K562 (cell line): Measurements from ENCODE around the gene NUP35. TPM values are rescaled to one million over a fixed set of nuclear protein-coding genes. Genes with fewer than 3 reads are reported as not detected.

ENCODE experiments used
- ATAC-seq: fragments of 200-7000 bp; cut with Tn5 transposase; 3 replicates; pipeline ENCODE4 v1.9.1; 2020; ENCODE audit warnings: moderate library complexity
- BruUV-seq: library from RNA; stranded (reverse); fragments of 400-500 nt; replicated peaks from 2 replicates; lab custom pipeline; 2021; lab: Mats Ljungman, UMichigan
- CTCF ChIA-PET: fragments of 300-600 bp; formaldehyde crosslinking; extraction: SDS; loops from one replicate; lab custom pipeline; 2021; ENCODE audit warnings: low intra/inter-chr PET ratio; lab: Yijun Ruan, JAX
- POLR2A ChIA-PET: fragments of 300-600, 350-650 bp; sonication (Branson Sonifier 250); formaldehyde crosslinking; extraction: SDS; loops from one replicate; lab custom pipeline; 2021; ENCODE audit warnings: antibody characterized with exemption, inconsistent platforms; lab: Yijun Ruan, JAX
- DNase-seq, 4 experiments: peaks; one replicate each; pipeline versions ENCODE4 v3.0.0 to v3.0.0-alpha.2; 2011 to 2018; ENCODE audit warnings: low spot score in 3 of 4, mixed read lengths in 3 of 4; ENCODE audit errors: extremely low read depth in 1 of 4
- FAIRE-seq: peaks from 2 replicates; lab custom pipeline; 2011; peaks lifted over from hg19 to GRCh38; lab: Jason Lieb, UNC
- H2AFZ ChIP-seq: 2 replicates; pipeline ENCODE4 v1.6.0; 2011; ENCODE audit warnings: low read depth, low read length, control low read depth, inconsistent platforms
- H3K27ac ChIP-seq: fragments of 200-600 bp; 3 replicates; pipeline ENCODE4 v1.8.0; 2011; ENCODE audit warnings: low read depth, mild to moderate bottlenecking, control low read depth, inconsistent platforms, low read length, moderate library complexity, mixed read lengths; ENCODE audit errors: extremely low read depth
- H3K27me3 ChIP-seq, 2 experiments: fragments of 300-600 bp in 1 of 2; 2 replicates in 1 of 2; 3 replicates in 1 of 2; pipeline versions ENCODE4 v1.6.0 to v1.8.0; 2011; ENCODE audit warnings: inconsistent platforms in 2 of 2, low read length in 2 of 2, mild to moderate bottlenecking in 1 of 2, mixed read lengths in 1 of 2, moderate library complexity in 1 of 2; ENCODE audit not compliant: control insufficient read depth in 2 of 2, insufficient read depth in 2 of 2
- H3K36me3 ChIP-seq: fragments of 300-600 bp; 3 replicates; pipeline ENCODE4 v1.8.0; 2011; ENCODE audit warnings: mild to moderate bottlenecking, low read length, inconsistent platforms; ENCODE audit not compliant: control insufficient read depth, insufficient read depth
- H3K4me1 ChIP-seq, 2 experiments: fragments of 200-600 bp in 1 of 2; replicated peaks in 1 of 2; 2 replicates in 1 of 2; 3 replicates in 1 of 2; pipeline versions ENCODE4 v1.5.1 to v1.8.0; 2011; ENCODE audit warnings: inconsistent platforms in 2 of 2, low read length in 2 of 2, mild to moderate bottlenecking in 1 of 2, mixed read lengths in 1 of 2, moderate library complexity in 1 of 2; ENCODE audit not compliant: control insufficient read depth in 2 of 2, insufficient read depth in 2 of 2
- H3K4me2 ChIP-seq: 2 replicates; pipeline ENCODE4 v1.6.1; 2011; ENCODE audit warnings: low read length, control low read depth, inconsistent platforms, mixed read lengths; ENCODE audit not compliant: insufficient read depth
- H3K4me3 ChIP-seq: fragments of 200-600 bp; sonication (generic), shearing (Covaris generic); 2 replicates; pipeline ENCODE4 v1.5.1; 2016; ENCODE audit warnings: control low read depth, inconsistent platforms
- H3K79me2 ChIP-seq: fragments of 200-600 bp; 3 replicates; pipeline ENCODE4 v1.8.0; 2011; ENCODE audit warnings: low read length, inconsistent platforms; ENCODE audit not compliant: control insufficient read depth, insufficient read depth
- H3K9ac ChIP-seq, 2 experiments: 2 replicates each; pipeline versions ENCODE4 v1.6.0 to v1.6.1; 2011; ENCODE audit warnings: low read depth in 2 of 2, low read length in 2 of 2, control low read depth in 1 of 2, inconsistent platforms in 1 of 2, mild to moderate bottlenecking in 1 of 2, mixed read lengths in 1 of 2; ENCODE audit not compliant: insufficient read depth in 1 of 2
- H3K9me1 ChIP-seq: one replicate; pipeline ENCODE4 v1.6.0; 2011; ENCODE audit warnings: inconsistent platforms, mild to moderate bottlenecking, low read length, moderate library complexity; ENCODE audit not compliant: control insufficient read depth, insufficient read depth
- H3K9me3 ChIP-seq: replicated peaks from 2 replicates; pipeline ENCODE4 v1.5.1; 2011; ENCODE audit warnings: low read depth, low read length, inconsistent platforms; ENCODE audit not compliant: control insufficient read depth, insufficient read depth
- H4K20me1 ChIP-seq: replicated peaks from 2 replicates; pipeline ENCODE4 v1.6.1; 2011; ENCODE audit warnings: low read length, inconsistent platforms, mixed read lengths; ENCODE audit not compliant: control insufficient read depth, insufficient read depth
- ARNT ChIP-seq, 2 experiments: fragments of 450-650 bp; IDR thresholded peaks; 2 replicates each; pipeline ENCODE4 v1.6.1; 2016; ENCODE audit warnings: mild to moderate bottlenecking in 1 of 2
- CREBBP ChIP-seq: IDR thresholded peaks from one replicate; pipeline ENCODE4 v1.6.1; 2012; ENCODE audit warnings: low read depth, mild to moderate bottlenecking, control low read depth, inconsistent platforms, low read length
- ESRRA ChIP-seq: fragments of 450-650 bp; IDR thresholded peaks from 2 replicates; pipeline ENCODE4 v1.6.1; 2014; ENCODE audit warnings: low read depth, mild to moderate bottlenecking, moderate library complexity, borderline replicate concordance
- FOXA3 ChIP-seq, 2 experiments: fragments of 450-650 bp in 1 of 2; sonication (generic) in 1 of 2; formaldehyde crosslinking; IDR thresholded peaks in 1 of 2; conservative IDR thresholded peaks in 1 of 2; 2 replicates each; pipeline versions ENCODE4 v1.4.0 to v1.8.0; 2020 to 2022; ENCODE audit warnings: mild to moderate bottlenecking in 2 of 2, missing genetic modification reagents in 1 of 2
- FOXJ3 ChIP-seq: sonication (generic); formaldehyde crosslinking; IDR thresholded peaks from 2 replicates; pipeline ENCODE4 v1.4.0; 2020; ENCODE audit warnings: mild to moderate bottlenecking, missing genetic modification reagents
- GTF2F1 ChIP-seq: IDR thresholded peaks from 2 replicates; pipeline ENCODE4 v1.6.1; 2011; ENCODE audit warnings: low read depth, low read length, improper control_type of control experiment
- MTA2 ChIP-seq: fragments of 450-650 bp; IDR thresholded peaks from 2 replicates; pipeline ENCODE4 v1.6.1; 2016; ENCODE audit warnings: low read depth
- PRMT5 ChIP-seq: sonication (generic); formaldehyde crosslinking; IDR thresholded peaks from 2 replicates; pipeline ENCODE4 v1.5.0; 2020; ENCODE audit warnings: missing genetic modification reagents
- SMARCA5 ChIP-seq: fragments of 450-650 bp; IDR thresholded peaks from 2 replicates; pipeline ENCODE4 v1.6.1; 2016
- ZNF197 ChIP-seq: fragments of 200-800 bp; sonication (Bioruptor generic); IDR thresholded peaks from 2 replicates; pipeline ENCODE4 v1.6.1; 2016; ENCODE audit warnings: low read depth, missing genetic modification characterization, missing compliant biosample characterization
- ZNF589 ChIP-seq: fragments of 200-800 bp; sonication (Bioruptor generic); IDR thresholded peaks from 2 replicates; pipeline ENCODE4 v1.6.1; 2016; ENCODE audit warnings: low read depth, missing genetic modification characterization, missing compliant biosample characterization
- WGBS: fragments of 100-300 bp; shearing (Covaris generic); methylation state at CpG from one replicate; pipeline ENCODE4 v1.1.6; 2016; ENCODE audit warnings: low coverage, mixed read lengths; ENCODE audit not compliant: insufficient coverage; ENCODE audit errors: missing lambda C conversion rate; 5-methylcytosine and 5-hydroxymethylcytosine counted together
- in situ Hi-C: fragments of 300-500 bp; cut with MboI; formaldehyde crosslinking; loops from 4 replicates; pipeline ENCODE4 v1.15.0; 2018; ENCODE audit warnings: inconsistent platforms, mixed read lengths
- intact Hi-C: fragments of 100-400 bp; cut with micrococcal nuclease; formaldehyde crosslinking; loops from 2 replicates; pipeline ENCODE4 v1.14.2; 2022
- polyA plus RNA-seq, 8 experiments: library from polyadenylated mRNA; depleted of rRNA in 4 of 8; stranded (reverse) in 5 of 8; unstranded in 3 of 8; fragments of >200 nt; fragmentation: Nextera tagmentation in 2 of 8; fragmentation: Illumina TruSeq in 1 of 8; extraction: Ambion mirVana in 2 of 8; extraction: Trizol in 1 of 8; gene quantifications; 2 replicates each; pipeline versions ENCODE4 v1.2.1 to v1.2.3, GENCODE V29; 2011 to 2014; ENCODE audit warnings: inconsistent platforms in 1 of 8, missing spikeins in 1 of 8
- total RNA-seq, 7 experiments: library from RNA; depleted of rRNA in 6 of 7; stranded (reverse); fragments of >200 nt in 6 of 7; fragmentation: Illumina TruSeq in 2 of 7; extraction: Trizol in 2 of 7; gene quantifications; 2 replicates each; pipeline versions ENCODE4 v1.2.1 to v1.2.3, GENCODE V29; 2011 to 2021; ENCODE audit warnings: low replicate concordance in 1 of 7
- TF ChIP-seq, protein P1 (sequence below): sonication (generic); formaldehyde crosslinking; IDR thresholded peaks from 2 replicates; pipeline ENCODE4 v1.8.0; 2022; ENCODE audit warnings: mild to moderate bottlenecking, missing genetic modification reagents, borderline replicate concordance
- TF ChIP-seq, protein P2 (sequence below): fragments of 200-800 bp; sonication (Bioruptor generic); IDR thresholded peaks from 2 replicates; pipeline ENCODE4 v1.6.1; 2017; ENCODE audit warnings: missing genetic modification characterization, missing compliant biosample characterization
- TF ChIP-seq, protein P3 (sequence below): fragments of 450-650 bp; IDR thresholded peaks from 2 replicates; pipeline ENCODE4 v1.6.1; 2016; ENCODE audit warnings: mild to moderate bottlenecking

The NUP35 gene
- total and polyA plus RNA-seq, 9 of the 15 experiments (the other 6 are each of a cell fraction or from before 2014, with no cell fraction given), result 24.5 to 78.2 (median 51.1) TPM

DNA sequence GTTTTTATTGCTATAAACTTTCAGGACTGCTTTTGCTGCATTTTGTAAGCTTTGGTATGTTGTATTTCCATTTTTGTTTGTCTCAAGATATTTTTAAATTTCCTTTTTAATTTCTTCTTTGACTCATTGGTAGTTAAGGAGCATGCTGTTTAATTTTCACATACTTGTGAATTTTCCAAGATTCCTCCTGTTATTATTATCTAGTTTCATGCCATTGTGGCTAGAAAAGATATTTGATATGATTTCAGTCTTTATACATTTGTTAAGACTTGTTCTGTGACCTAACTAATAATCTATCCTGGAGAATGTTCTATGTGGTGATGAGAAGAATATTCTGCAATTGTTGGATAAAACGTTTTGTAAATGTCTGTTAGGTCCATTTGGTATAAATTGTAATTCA, 62.1 kb downstream of the NUP35 start:
- BruUV-seq, result no TSS peak
- Histone ChIP-seq H3K4me1 (no peaks in the 10 kb centered on the region), H3K9ac (no peak overlapping the region), H3K4me3 (no peak overlapping the region), H3K4me2 (no peak overlapping the region), H3K27me3 (no peaks in the 10 kb centered on the region), H3K36me3 (peaks cover 73% of the 10 kb centered on the region), H2AFZ (no peak overlapping the region), H3K79me2 (peaks cover 20% of the 10 kb centered on the region), H4K20me1 (no peaks in the 10 kb centered on the region), H3K27ac (no peak overlapping the region), H3K9me1 (no peaks in the 10 kb centered on the region), H3K9me3 (peaks cover 5% of the 10 kb centered on the region; the same call in 1 of the 2 replicates)
- ATAC-seq, result no peak
- WGBS, result 15% methylated on average over 1 of the region's 1 CpG
- FAIRE-seq, result no peak
- TF ChIP-seq MTA2, result no peak
- no peak for TF ChIP-seq ESRRA
- TF ChIP-seq, protein P1, sequence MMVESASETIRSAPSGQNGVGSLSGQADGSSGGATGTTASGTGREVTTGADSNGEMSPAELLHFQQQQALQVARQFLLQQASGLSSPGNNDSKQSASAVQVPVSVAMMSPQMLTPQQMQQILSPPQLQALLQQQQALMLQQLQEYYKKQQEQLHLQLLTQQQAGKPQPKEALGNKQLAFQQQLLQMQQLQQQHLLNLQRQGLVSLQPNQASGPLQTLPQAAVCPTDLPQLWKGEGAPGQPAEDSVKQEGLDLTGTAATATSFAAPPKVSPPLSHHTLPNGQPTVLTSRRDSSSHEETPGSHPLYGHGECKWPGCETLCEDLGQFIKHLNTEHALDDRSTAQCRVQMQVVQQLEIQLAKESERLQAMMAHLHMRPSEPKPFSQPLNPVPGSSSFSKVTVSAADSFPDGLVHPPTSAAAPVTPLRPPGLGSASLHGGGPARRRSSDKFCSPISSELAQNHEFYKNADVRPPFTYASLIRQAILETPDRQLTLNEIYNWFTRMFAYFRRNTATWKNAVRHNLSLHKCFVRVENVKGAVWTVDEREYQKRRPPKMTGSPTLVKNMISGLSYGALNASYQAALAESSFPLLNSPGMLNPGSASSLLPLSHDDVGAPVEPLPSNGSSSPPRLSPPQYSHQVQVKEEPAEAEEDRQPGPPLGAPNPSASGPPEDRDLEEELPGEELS (CRISPR knock-in tag), result no peak
- TF ChIP-seq, protein P2, sequence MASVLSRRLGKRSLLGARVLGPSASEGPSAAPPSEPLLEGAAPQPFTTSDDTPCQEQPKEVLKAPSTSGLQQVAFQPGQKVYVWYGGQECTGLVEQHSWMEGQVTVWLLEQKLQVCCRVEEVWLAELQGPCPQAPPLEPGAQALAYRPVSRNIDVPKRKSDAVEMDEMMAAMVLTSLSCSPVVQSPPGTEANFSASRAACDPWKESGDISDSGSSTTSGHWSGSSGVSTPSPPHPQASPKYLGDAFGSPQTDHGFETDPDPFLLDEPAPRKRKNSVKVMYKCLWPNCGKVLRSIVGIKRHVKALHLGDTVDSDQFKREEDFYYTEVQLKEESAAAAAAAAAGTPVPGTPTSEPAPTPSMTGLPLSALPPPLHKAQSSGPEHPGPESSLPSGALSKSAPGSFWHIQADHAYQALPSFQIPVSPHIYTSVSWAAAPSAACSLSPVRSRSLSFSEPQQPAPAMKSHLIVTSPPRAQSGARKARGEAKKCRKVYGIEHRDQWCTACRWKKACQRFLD (CRISPR knock-in tag), result no peak
- no peak for TF ChIP-seq FOXJ3
- no peak for TF ChIP-seq SMARCA5
- TF ChIP-seq PRMT5, result no peak
- TF ChIP-seq CREBBP, result no peak
- TF ChIP-seq GTF2F1, result no peak
- no peak for TF ChIP-seq FOXA3 (CRISPR knock-in tag; conservative IDR thresholded peaks at IDR 0.05 in 1 of 2, IDR thresholded peaks at IDR 0.05 in 1 of 2)
- TF ChIP-seq, protein P3, sequence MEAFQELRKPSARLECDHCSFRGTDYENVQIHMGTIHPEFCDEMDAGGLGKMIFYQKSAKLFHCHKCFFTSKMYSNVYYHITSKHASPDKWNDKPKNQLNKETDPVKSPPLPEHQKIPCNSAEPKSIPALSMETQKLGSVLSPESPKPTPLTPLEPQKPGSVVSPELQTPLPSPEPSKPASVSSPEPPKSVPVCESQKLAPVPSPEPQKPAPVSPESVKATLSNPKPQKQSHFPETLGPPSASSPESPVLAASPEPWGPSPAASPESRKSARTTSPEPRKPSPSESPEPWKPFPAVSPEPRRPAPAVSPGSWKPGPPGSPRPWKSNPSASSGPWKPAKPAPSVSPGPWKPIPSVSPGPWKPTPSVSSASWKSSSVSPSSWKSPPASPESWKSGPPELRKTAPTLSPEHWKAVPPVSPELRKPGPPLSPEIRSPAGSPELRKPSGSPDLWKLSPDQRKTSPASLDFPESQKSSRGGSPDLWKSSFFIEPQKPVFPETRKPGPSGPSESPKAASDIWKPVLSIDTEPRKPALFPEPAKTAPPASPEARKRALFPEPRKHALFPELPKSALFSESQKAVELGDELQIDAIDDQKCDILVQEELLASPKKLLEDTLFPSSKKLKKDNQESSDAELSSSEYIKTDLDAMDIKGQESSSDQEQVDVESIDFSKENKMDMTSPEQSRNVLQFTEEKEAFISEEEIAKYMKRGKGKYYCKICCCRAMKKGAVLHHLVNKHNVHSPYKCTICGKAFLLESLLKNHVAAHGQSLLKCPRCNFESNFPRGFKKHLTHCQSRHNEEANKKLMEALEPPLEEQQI, result no peak
- no peak for TF ChIP-seq ZNF197 (CRISPR knock-in tag)
- no peak for TF ChIP-seq ARNT (IDR thresholded peaks at IDR 0.05)
- TF ChIP-seq ZNF589 (CRISPR knock-in tag), result no peak
- POLR2A ChIA-PET, result interaction anchor here (0.5 to 1.3 kb wide), 3 partner anchors 10 to 176 kb away, joined by 3 to 5 read pairs (median 4); no protein-coding TSS in a partner anchor
- CTCF ChIA-PET, result no interaction called here
- DNase-seq, result no peak
- in situ Hi-C loops (no loop called here), intact Hi-C loops (no loop called here)
